ENCODE results near the gene B3GNT3.

The B3GNT3 gene

DNA sequence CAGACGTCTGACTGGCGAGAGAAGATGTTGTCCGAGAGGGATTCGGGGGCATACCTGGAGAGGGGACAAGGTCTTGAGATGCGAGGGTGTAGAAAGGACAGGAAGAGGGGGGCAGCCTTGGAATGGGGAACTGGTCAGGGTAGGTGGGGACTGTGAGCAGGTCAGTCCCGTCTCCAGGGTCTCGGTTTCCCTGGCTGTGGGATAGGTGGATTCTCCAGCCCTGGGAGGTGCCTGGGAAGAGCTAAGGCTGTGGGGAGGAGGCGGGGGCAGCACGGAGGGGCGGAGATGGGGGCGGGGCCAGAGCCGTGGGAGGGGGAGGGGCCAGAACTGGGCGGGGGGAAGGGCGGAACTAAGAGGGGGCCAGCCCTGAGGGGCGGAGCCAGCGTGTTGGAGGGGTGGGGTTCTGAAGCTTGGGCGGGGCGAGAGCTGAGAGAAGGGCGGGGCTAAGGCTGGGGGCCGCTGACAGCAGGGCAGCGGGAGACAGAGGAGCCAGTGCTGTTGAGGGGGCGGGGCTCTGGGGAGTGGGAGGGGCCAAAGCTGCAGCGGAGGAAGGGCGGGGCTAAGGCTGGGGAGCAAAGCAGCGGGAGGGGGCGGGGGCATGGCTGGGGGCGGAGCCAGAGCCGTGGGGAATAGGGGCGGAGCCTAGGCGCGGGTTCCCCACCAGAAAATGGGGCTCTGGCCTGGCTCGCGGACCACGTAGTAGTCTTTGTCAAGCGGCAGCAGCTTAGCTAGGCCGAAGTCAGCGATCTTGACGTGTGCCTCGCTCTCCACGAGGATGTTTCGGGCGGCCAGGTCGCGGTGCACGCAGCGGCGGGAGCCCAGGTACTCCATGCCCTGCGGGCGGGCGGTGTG, 35.9 kb downstream of the B3GNT3 start:
- FAIRE-seq (no peak), DNase-seq (ENCODE audit: insufficient read length) (peak; percentile 78)
- no peak for TF ChIP-seq TAF1 (IDR thresholded peaks at IDR 0.05; ENCODE audit: borderline replicate concordance, low read depth, low read length)
- no peak for TF ChIP-seq POLR2AphosphoS5 (IDR thresholded peaks at IDR 0.05; ENCODE audit: low read depth, low read length)
- TF ChIP-seq POLR2A (IDR thresholded peaks at IDR 0.05; ENCODE audit: low read depth, low read length): no peak

DNA sequence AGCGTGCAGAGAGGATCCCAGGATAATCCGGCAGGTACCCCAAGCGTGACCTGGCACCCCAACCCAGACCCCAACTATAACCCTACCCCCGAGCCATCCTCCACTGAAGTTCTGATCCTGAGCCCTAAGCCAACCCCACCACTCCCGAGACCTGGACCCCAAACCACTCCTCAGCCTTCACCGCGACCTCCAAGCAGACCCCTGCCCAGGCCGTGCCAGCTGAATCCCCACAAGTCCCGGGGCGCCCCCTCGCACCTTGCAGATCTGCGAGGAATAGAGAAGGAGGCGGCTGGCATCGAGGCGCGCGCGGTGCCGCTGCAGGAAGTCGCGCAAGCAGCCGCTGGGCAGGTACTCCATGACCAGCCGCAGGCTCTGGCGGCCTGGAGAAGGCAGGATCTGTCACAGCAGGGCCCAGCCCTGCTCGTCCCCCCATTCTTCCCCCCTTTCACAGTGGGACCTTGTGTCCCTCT, 36.5 kb downstream of the B3GNT3 start:
- DNase-seq (ENCODE audit: insufficient read length) (no peak), FAIRE-seq (no peak)
- TF ChIP-seq POLR2A (IDR thresholded peaks at IDR 0.05; ENCODE audit: low read depth, low read length) (no peak), POLR2AphosphoS5 (IDR thresholded peaks at IDR 0.05; ENCODE audit: low read depth, low read length) (no peak), TAF1 (IDR thresholded peaks at IDR 0.05; ENCODE audit: borderline replicate concordance, low read depth, low read length) (no peak)

DNA sequence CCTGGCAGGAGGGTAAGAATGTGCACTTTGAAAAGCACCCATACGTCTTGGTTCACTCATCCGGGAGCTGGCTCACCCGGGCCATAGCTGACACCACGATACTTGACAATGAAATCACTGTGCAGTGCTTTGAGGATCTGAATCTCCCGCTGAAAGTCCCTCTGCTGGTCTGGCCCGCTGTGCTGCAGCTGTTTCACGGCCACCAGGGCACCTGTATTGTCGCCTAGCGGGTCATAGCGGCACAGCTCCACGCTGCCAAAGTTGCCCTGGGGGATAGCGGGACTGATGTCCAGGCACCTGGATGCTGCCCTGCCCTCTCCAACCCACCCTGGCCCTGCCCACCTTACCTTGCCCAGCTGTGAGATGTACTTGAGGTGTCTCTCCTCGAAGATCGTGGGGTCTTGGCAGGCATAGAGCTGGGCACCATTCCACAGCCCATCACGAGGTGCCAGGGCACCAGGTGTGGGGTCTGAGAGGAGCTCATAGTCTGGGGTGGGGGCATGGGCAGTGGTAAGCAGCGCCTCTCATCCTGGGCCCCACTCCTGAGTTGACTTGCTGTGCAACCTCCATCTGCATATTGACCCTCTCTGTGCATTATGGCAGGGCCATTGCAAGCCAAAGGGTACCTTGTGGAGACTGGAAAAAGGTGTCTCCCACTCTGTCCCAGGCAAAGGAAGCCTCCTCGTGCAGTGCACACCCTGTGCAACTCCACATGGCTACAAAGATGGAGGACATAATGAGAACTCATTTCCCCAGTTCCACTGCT, 37.7 kb downstream of the B3GNT3 start:
- FAIRE-seq: no peak
- TF ChIP-seq POLR2A (IDR thresholded peaks at IDR 0.05; ENCODE audit: low read depth, low read length): no peak
- TF ChIP-seq POLR2AphosphoS5 (IDR thresholded peaks at IDR 0.05; ENCODE audit: low read depth, low read length): no peak
- no peak for TF ChIP-seq TAF1 (IDR thresholded peaks at IDR 0.05; ENCODE audit: borderline replicate concordance, low read depth, low read length)
- DNase-seq (ENCODE audit: insufficient read length): no peak

DNA sequence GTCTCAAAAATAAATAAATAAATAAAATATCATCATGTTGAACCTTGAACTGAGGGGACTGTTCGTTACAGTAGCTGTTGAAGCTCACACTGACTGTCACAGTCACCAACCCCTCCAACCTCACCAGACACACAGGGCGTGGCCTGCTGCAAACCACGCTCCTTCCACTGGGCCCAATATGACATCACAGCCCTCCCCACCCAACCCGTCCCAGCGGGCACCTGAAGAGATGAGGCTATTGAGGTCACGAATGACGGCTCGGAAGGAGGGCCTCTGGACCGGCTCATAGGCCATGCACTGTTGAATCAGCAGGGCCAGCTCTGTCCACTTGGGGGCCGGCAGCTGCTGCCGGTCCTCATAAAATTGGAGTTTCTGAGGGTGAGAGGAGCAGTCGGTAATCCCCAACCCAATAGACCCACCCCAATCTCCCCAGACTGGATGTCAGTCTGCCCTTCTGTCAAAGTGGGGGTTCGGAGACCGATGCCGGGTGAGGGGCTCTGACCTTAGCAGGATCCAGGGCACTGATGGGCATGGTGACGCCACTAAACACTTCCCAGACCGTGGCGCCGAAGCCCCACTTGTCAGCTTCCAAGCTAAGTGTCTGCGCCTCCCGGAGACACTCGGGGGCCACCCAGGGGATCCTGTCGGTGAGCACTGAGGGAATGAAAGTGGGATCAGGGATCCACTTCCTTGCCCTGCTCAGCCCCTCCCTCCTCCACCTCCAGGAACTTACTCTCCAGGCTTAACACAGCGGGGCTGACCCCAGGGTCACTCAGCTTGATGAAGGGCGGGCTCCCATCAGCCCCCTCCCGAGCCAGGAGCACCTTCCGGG, 39.6 kb downstream of the B3GNT3 start:
- DNase-seq (ENCODE audit: insufficient read length) (no peak), FAIRE-seq (no peak)
- no peak for TF ChIP-seq POLR2A (IDR thresholded peaks at IDR 0.05; ENCODE audit: low read depth, low read length)
- TF ChIP-seq POLR2AphosphoS5 (IDR thresholded peaks at IDR 0.05; ENCODE audit: low read depth, low read length): no peak
- no peak for TF ChIP-seq TAF1 (IDR thresholded peaks at IDR 0.05; ENCODE audit: borderline replicate concordance, low read depth, low read length)

DNA sequence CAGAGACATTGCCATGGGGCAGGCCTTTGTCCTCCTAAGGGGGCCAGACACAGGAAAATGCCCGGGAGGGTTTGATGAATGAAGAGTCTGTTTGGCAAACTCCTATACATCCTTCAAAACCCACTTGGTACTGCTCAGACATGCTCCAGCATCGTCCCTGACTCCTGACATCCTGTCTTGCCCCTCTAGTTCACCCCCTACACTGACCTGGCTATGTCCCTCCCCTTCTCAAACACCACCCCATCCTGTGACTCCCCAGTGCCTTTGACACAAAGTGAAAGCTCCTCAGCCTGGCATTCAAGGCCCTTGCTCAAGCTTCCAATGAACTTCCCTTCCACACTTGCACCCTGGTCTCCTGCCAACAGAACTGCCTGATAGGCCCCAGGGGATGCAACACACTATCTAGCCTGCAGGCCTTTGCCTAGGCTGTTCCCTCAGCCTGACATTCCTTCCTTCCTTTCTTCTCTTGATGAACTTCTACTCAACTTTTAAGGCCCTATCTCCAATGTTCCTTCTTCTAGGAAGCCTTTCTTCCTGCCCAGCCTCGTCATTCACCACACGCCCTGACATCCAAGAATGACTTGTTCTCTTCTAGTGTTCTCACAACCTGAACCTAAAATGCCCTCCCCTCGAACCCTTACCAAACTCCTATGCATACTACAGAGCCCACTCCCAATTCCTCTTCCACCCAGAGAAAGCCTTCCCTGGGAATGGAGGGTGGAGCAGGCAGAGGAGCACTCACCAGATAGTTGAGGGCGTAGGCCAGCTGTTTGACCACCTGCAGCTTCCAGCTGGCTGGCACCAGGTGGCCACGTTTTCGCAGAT, 40.5 kb downstream of the B3GNT3 start:
- FAIRE-seq: no peak
- TF ChIP-seq POLR2AphosphoS5 (IDR thresholded peaks at IDR 0.05; ENCODE audit: low read depth, low read length) (no peak), POLR2A (IDR thresholded peaks at IDR 0.05; ENCODE audit: low read depth, low read length) (no peak), TAF1 (IDR thresholded peaks at IDR 0.05; ENCODE audit: borderline replicate concordance, low read depth, low read length) (no peak)

DNA sequence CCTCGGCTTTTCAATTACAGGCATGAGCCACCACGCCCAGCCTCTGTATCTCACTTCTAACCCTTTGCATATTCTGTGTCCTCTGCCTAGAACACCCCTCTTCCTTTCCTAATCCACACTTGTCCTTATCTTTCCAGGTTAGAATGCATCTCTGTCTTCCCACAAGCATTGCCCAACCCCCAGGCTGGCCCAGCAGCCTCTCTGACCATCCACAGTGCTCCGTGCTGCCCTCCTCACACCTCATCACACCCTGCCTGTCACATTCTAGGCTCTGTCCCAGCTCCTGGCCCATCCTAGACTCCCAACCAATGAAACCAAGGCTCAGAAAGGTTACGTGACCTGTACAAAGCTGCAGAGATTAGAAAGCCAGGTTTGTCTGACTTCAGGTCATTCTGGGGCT, 41.6 kb downstream of the B3GNT3 start:
- no peak for DNase-seq (ENCODE audit: insufficient read length)
- no peak for FAIRE-seq
- TF ChIP-seq POLR2A (IDR thresholded peaks at IDR 0.05; ENCODE audit: low read depth, low read length) (no peak), TAF1 (IDR thresholded peaks at IDR 0.05; ENCODE audit: borderline replicate concordance, low read depth, low read length) (no peak), POLR2AphosphoS5 (IDR thresholded peaks at IDR 0.05; ENCODE audit: low read depth, low read length) (no peak)

More for the DNA sequence above, 40.5 kb downstream of the B3GNT3 start:
- no peak for DNase-seq (ENCODE audit: insufficient read length)

DNA sequence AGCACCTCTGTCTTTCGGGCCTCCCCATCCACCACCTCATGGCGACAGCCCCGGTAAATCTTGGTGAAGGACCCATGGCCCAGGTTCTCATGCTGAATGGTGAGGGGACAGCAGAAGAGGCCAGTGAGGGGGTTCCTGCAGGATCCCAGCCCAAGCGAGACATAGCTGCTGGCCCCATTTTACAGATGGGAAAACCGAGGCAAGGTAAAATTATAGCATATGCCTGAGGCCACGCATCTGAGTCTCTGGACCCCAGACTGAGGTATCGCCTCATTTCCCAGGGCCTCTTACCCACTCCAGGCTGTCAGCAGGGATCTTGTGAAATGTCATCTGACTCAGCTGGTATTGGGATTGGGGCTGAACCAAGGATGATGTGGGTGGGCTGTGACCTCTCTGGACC, 43.0 kb downstream of the B3GNT3 start:
- DNase-seq (ENCODE audit: insufficient read length) (no peak), FAIRE-seq (no peak)
- TF ChIP-seq POLR2AphosphoS5 (IDR thresholded peaks at IDR 0.05; ENCODE audit: low read depth, low read length) (no peak), POLR2A (IDR thresholded peaks at IDR 0.05; ENCODE audit: low read depth, low read length) (no peak), TAF1 (IDR thresholded peaks at IDR 0.05; ENCODE audit: borderline replicate concordance, low read depth, low read length) (no peak)

DNA sequence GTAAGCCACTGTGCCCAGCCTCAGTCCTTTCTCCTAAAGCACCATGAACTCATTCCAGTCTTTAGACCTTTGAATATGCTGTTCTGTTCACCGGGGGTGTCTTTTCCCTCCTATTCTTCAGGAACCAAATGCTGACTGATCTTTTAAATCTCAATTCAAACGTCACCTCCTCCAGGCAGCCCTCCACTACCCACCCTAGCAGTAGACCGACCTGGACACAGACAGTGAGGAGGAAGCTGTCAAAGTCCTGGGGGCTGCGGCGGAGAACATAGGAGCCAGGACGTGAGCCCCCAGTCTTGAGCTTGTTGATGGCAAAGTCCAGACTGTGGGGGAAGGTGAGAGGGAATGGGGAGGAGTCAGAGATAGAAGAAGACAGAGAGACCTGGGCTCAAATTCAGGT, 45.1 kb downstream of the B3GNT3 start:
- no peak for TF ChIP-seq POLR2A (IDR thresholded peaks at IDR 0.05; ENCODE audit: low read depth, low read length)
- no peak for TF ChIP-seq TAF1 (IDR thresholded peaks at IDR 0.05; ENCODE audit: borderline replicate concordance, low read depth, low read length)
- TF ChIP-seq POLR2AphosphoS5 (IDR thresholded peaks at IDR 0.05; ENCODE audit: low read depth, low read length): no peak
- no peak for DNase-seq (ENCODE audit: insufficient read length)
- FAIRE-seq: no peak

DNA sequence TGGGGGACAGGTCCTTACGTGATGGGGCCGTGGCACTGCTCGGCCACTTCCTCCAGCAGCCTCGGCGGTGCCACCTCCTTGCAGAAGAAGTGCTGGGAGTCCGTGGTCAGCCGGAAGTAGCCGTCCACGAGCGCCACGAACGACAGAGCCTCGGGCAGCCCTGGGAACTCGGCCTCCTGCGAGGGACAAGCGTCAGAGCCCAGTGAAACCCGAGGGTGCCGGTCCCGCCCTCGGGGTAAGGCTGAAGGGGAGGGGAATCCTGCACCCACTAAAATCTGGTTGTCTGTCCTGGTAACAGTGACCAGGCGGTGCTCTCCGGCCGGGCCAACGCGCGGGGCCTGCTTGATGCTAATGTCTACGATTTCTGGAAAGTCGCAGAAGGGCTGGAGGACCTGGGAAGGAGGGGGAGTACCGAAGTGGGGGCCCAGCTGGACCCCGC, 46.5 kb downstream of the B3GNT3 start:
- FAIRE-seq (no peak), DNase-seq (ENCODE audit: insufficient read length) (no peak)
- TF ChIP-seq TAF1 (IDR thresholded peaks at IDR 0.05; ENCODE audit: borderline replicate concordance, low read depth, low read length) (no peak), POLR2AphosphoS5 (IDR thresholded peaks at IDR 0.05; ENCODE audit: low read depth, low read length) (no peak), POLR2A (IDR thresholded peaks at IDR 0.05; ENCODE audit: low read depth, low read length) (no peak)
